Fibroblast of villous mesenchyme (primary cell): ENCODE measurements around the gene LY86. TPM values are rescaled to one million over a fixed set of nuclear protein-coding genes. Genes with fewer than 3 reads are reported as not detected.

ENCODE experiments used
- DNase-seq: peaks from one replicate; pipeline ENCODE4 v3.0.0-alpha.2; 2010; ENCODE audit warnings: low read depth
- H3K4me3 ChIP-seq: 2 replicates; pipeline ENCODE4 v1.5.1; 2011; ENCODE audit warnings: low read depth, mild to moderate bottlenecking, low read length
- CTCF ChIP-seq: IDR thresholded peaks from 2 replicates; pipeline ENCODE4 v1.5.1; 2012; ENCODE audit warnings: low read depth, mild to moderate bottlenecking, low read length; ENCODE audit not compliant: insufficient read depth
- total RNA-seq: library from RNA; depleted of rRNA; stranded (reverse); fragments of >200 nt; gene quantifications from 2 replicates; pipeline ENCODE4 v1.2.3, GENCODE V29; 2012

The LY86 gene
- total RNA-seq, 1 donor, result not detected

GRCh38 chr6:6678185-6678671 is 89.7 kb downstream of the LY86 start:
- DNase-seq, result peak; percentile 77
- TF ChIP-seq CTCF, result no peak
- H3K4me3 ChIP-seq, result no peak overlapping the region

- TF ChIP-seq CTCF, result no peak
These were observed 90.3 kb downstream of the LY86 start for GRCh38 chr6:6678811-6679210.

GRCh38 chr6:6679633-6680032 is 91.1 kb downstream of the LY86 start:
- DNase-seq, result no peak
- no peak overlapping the region for H3K4me3 ChIP-seq
- TF ChIP-seq CTCF, result no peak

More at GRCh38 chr6:6678811-6679210, 90.3 kb downstream of the LY86 start:
- DNase-seq, result no peak
- H3K4me3 ChIP-seq, result no peak overlapping the region

- no peak overlapping the region for H3K4me3 ChIP-seq
- TF ChIP-seq CTCF, result no peak
- no peak for DNase-seq
These were observed 92.0 kb downstream of the LY86 start for GRCh38 chr6:6680526-6680925.

GRCh38 chr6:6681075-6681849 is 92.7 kb downstream of the LY86 start:
- no peak for TF ChIP-seq CTCF
- H3K4me3 ChIP-seq, result no peak overlapping the region
- peak; percentile 16 for DNase-seq

GRCh38 chr6:6682225-6682624 is 93.7 kb downstream of the LY86 start:
- no peak for DNase-seq
- H3K4me3 ChIP-seq, result no peak overlapping the region
- TF ChIP-seq CTCF, result no peak
